GM21528 (cell line): ENCODE measurements around the gene CNOT6.
A peak's percentile ranks its signal among the peaks of the same experiment; 100 is the strongest.
"Not testable (repeated sequence)": the region's sequence is repeated elsewhere in the genome, so short reads cannot be mapped to it uniquely, and the experiment has no call there.

Experiments used
- ATAC-seq: cut with Tn5 transposase; IDR thresholded peaks from one replicate; pipeline ENCODE4 v1.9.1; 2021; ENCODE audit warnings: mild to moderate bottlenecking, moderate library complexity; ENCODE audit not compliant: unreplicated experiment, low FRiP score

Gene CNOT6

GRCh38 chr5:180494060-180494509 is at the start of gene CNOT6:
CNOT6 (plus strand) TSS chr5:180494379; CDS start chr5:180529277, 34,898 bp downstream.
- ATAC-seq, result peak; percentile 90

GRCh38 chr5:180454752-180455151 is 39.4 kb upstream of the CNOT6 start:
- ATAC-seq, result no peak

GRCh38 chr5:180455872-180456271 is 38.3 kb upstream of the CNOT6 start:
- ATAC-seq, result no peak

- no peak for ATAC-seq
Observed at GRCh38 chr5:180456792-180457191, 37.4 kb upstream of the CNOT6 start.

GRCh38 chr5:180458852-180459673 is 35.1 kb upstream of the CNOT6 start:
- ATAC-seq, result not testable (repeated sequence)

- ATAC-seq, result not testable (repeated sequence)
Observed at GRCh38 chr5:180459674-180460142, 34.5 kb upstream of the CNOT6 start.

DNA sequence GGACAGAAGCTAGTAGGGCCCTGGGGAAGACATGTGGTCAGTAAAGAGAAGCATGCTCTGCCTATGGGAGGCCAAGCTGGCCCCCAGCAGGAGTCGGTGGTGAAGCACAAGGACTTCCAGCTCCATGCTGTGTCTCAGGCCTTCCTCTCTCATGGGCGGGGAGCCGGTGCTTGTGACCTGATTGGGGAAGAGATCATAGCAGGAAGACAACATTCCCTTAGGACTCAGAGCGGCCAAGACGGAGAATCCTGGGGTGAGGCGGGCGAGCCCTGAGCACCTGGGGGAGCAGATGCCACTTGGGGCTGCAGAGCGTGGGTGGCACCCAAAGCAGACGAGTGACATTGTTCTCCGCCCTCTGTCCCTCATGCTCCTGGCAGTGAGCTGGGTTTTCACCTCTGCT is 33.3 kb upstream of the CNOT6 start:
- no peak for ATAC-seq

GRCh38 chr5:180461303-180461702 is 32.9 kb upstream of the CNOT6 start:
- no peak for ATAC-seq

DNA sequence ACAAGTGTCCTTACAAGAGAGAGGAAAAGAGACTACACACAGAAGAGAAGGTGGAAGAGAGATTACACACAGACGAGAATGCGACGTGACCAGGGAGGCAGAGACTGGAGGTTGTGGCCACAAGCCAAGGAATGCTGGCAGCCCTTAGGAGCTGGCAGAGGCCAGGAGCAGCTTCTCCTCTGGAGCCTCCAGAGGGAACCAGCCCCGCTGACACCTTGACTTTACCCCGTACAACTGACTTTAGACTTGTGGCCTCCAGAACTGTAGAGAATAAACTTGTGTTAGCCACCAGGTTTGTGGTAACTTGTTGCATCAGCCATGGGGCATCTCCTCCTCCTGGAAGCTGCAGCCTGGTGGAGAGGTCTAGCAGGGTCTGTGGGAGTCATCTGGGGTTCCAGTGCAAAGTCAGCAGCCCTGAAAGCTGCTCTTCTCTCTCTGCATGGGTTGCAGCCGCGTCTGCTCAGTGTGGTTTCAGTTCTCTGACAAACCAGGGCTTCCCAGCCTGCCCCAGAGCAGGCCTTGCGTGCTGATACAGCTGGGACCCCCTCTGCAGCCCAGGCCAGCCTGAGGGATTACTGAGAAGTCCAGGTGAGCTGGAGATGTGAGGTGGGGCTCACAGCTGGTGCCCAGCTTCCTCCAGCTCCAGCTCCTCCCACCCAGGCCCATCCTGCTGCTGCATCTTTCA is 30.8 kb upstream of the CNOT6 start:
- no peak for ATAC-seq

DNA sequence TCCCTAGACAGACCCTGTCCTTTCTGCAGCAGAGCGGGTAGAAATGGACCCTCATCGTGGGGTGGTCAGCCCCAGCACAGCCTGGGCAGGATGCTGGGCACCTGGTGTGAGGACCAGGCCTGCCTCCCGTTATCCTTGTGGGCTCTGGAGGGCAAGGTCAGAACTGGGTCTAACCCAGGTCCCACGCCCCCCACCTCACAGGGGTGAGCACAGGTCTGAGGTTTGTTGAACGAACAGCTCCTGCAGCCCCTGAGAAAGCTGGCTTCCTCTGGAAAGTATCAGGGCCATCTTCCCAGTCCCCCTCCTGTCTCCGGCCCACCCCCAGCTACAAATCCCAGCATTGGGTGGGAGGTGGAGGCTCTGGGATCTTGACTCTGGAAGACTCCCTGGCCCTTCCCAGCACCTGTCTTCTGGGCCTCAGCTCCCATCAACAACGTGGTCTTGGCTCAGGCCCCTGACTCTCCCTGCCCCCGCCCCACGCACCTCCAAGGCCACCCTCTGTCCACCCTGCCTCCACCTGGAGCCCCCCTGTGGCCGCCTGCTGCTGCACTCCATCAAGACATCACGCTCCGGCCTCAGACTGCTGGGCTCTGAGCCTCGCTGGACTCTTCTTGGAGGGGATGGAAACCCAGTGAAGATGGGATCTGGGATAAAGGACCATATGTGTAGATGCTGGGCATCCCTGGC is 30.1 kb upstream of the CNOT6 start:
- ATAC-seq, result no peak

DNA sequence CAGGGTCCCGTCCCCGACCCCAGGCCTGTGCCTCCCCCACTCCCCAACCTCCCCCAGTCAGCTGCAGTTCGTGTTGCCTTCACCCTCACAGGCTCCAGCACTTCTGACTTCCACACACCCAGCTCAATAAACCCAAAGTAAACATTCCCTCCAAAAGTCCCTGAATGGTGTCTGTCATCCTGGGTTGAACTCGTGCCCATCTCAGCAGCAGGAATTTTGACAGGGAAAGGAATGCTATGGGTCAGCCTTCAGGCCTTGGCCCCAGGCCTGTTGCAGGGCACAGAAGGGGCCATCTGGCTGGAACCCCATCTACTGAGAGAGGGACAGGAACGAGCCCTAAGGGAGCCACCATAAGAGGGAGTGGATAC is 29.6 kb upstream of the CNOT6 start:
- ATAC-seq, result no peak

GRCh38 chr5:180465052-180465451 is 29.1 kb upstream of the CNOT6 start:
- ATAC-seq, result not testable (repeated sequence)

GRCh38 chr5:180466316-180466715 is 27.9 kb upstream of the CNOT6 start:
- no peak for ATAC-seq

- no peak for ATAC-seq
Observed at GRCh38 chr5:180467028-180467975, 26.9 kb upstream of the CNOT6 start.

GRCh38 chr5:180467989-180468731 is 26.0 kb upstream of the CNOT6 start:
- ATAC-seq, result no peak

DNA sequence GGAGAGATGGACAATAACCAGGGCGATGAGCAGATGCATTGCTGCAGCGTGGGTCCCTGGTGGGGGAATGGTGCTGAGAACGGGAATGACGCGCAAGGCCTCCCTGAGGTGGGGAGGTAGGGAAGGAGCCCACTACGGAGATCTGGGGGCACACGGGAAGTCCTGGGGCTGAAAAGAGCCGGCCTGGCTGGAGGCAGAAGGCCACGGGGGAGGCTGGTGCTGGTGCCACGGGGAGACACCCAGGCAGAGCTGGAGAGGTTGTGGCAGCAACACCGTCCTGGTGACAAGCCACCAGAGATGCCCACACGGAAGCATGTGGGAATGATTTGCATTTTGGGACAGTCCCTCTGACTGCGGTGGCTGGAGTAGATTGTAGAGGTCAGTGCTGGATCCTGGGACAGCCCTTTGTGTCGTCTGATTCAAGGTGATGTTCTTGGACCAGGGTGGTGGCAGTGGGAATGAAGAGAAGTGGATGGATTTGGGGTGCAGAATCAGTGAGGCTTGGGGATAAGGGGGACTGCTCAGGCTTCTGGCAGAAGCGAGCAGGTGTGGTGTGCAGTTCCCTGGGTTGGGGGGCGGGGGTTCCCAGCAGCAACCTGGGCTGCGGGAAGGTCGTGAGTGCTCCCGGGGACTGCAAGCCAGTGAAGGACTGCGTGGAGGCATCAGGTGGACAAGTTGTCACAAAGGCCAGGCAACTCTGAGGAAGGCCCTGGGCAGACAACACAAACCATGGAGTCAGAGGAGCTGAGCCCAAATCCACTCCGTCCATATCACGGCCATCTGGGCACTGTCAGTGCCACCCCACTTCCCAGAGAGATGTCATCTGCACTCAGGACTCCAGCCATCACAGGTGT is 25.2 kb upstream of the CNOT6 start:
- no peak for ATAC-seq

DNA sequence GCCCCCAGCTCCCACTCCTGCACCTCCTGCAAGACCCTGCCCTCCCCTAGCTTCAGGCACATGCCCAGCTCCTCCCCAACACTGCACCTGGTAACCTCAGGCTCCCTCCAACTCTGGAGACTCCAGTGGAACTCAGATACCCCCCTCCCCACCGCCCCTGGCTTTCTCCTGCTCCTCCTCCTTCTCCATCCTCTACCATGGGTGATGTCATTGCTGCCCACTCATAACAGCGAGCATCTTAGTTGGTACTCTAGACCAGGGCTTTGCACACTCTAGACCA is 24.7 kb upstream of the CNOT6 start:
- ATAC-seq, result no peak

GRCh38 chr5:180469866-180470265 is 24.3 kb upstream of the CNOT6 start:
- ATAC-seq, result no peak

DNA sequence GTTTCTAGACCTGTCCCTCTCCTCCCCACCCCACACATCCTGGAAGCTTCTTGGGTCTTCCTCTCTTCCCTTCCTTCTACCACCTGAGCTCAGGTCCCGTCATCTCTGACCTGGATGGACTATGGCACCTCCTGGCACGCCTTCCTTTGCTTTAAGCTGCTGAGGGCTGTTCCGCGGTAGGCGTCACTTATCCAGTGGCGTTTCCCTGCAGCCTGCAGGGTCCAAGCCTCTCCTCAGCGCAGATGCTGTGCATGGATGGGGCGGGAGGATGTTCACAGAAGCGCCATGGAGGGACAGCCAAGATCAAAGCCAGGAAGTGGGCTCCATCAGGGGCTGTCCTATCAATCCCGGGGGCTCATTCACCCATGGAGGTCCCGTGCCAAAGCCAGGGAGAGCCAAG is 23.8 kb upstream of the CNOT6 start:
- ATAC-seq, result no peak
